HEK293T (cell line): ENCODE measurements around the gene F2.

Experiments
- CTCF ChIA-PET: fragments of 350-600 bp; formaldehyde crosslinking; extraction: SDS; loops from one replicate; lab custom pipeline; 2021; ENCODE audit warnings: antibody characterized with exemption, inconsistent platforms; lab: Yijun Ruan, JAX
- POLR2A ChIA-PET: fragments of 350-600 bp; formaldehyde crosslinking; extraction: SDS; loops from one replicate; lab custom pipeline; 2020; ENCODE audit warnings: antibody characterized with exemption, inconsistent platforms; lab: Yijun Ruan, JAX
- DNase-seq: peaks from one replicate; pipeline ENCODE4 v3.0.0; 2012; ENCODE audit warnings: mixed read lengths; ENCODE audit errors: extremely low spot score
- ARNT ChIP-seq: fragments of 450-650 bp; IDR thresholded peaks from 2 replicates; pipeline ENCODE4 v1.6.1; 2017; ENCODE audit warnings: mild to moderate bottlenecking
- BHLHE40 ChIP-seq: fragments of 450-650 bp; IDR thresholded peaks from 2 replicates; pipeline ENCODE4 v1.6.1; 2016; ENCODE audit warnings: mild to moderate bottlenecking, moderate library complexity, borderline replicate concordance
- CTBP1 ChIP-seq: fragments of 450-650 bp; IDR thresholded peaks from 2 replicates; pipeline ENCODE4 v1.6.1; 2016; ENCODE audit warnings: borderline replicate concordance
- ELF4 ChIP-seq: fragments of 450-650 bp; IDR thresholded peaks from 2 replicates; pipeline ENCODE4 v1.6.1; 2017; ENCODE audit warnings: antibody characterized with exemption
- FOXA1 ChIP-seq: fragments of 450-650 bp; IDR thresholded peaks from 2 replicates; pipeline ENCODE4 v1.6.1; 2016; ENCODE audit warnings: mild to moderate bottlenecking
- FOXK2 ChIP-seq: fragments of 450-650 bp; IDR thresholded peaks from 2 replicates; pipeline ENCODE4 v1.6.1; 2016; ENCODE audit warnings: mild to moderate bottlenecking
- FOXM1 ChIP-seq: fragments of 450-650 bp; IDR thresholded peaks from 2 replicates; pipeline ENCODE4 v1.6.1; 2017; ENCODE audit warnings: mild to moderate bottlenecking, borderline replicate concordance
- HDGF ChIP-seq: fragments of 450-650 bp; IDR thresholded peaks from 2 replicates; pipeline ENCODE4 v1.6.1; 2017; ENCODE audit warnings: antibody characterized with exemption, borderline replicate concordance
- L3MBTL2 ChIP-seq: fragments of 450-650 bp; conservative IDR thresholded peaks from 2 replicates; pipeline ENCODE4 v1.6.1; 2016; ENCODE audit warnings: mild to moderate bottlenecking
- LEF1 ChIP-seq: fragments of 450-650 bp; IDR thresholded peaks from 2 replicates; pipeline ENCODE4 v1.6.1; 2017; ENCODE audit warnings: mild to moderate bottlenecking, borderline replicate concordance
- NFRKB ChIP-seq: fragments of 450-650 bp; IDR thresholded peaks from 2 replicates; pipeline ENCODE4 v1.6.1; 2016; ENCODE audit warnings: mild to moderate bottlenecking, moderate library complexity
- SP1 ChIP-seq: fragments of 450-650 bp; IDR thresholded peaks from 2 replicates; pipeline ENCODE4 v1.6.1; 2017
- TARDBP ChIP-seq: fragments of 450-650 bp; IDR thresholded peaks from 2 replicates; pipeline ENCODE4 v1.6.1; 2016
- ZNF384 ChIP-seq: fragments of 450-650 bp; IDR thresholded peaks from 2 replicates; pipeline ENCODE4 v1.6.1; 2016
- TF ChIP-seq, protein P1 (sequence below): fragments of 450-650 bp; IDR thresholded peaks from 2 replicates; pipeline ENCODE4 v1.6.1; 2016

F2 gene

DNA sequence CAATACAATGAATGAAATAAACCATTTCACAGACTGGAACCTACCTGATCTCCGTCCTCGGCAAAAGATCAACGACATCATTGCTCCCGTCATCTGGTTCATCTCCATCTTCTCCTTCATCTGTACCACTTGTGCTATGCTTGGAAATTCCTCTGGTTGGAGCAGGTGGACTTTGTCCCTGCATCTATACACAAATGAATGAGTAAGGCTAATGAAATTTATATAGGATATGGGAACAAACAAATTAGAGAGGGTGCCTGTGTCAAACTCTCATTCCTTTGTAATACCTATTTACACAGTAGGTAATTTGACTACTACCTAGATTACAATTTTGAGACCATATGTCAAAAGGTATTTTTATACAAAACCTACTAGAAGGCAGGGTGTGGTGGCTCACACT lies 59.4 kb downstream of the F2 start:
- TF ChIP-seq L3MBTL2 (no peak), ELF4 (no peak), BHLHE40 (no peak), CTBP1 (no peak), FOXM1 (no peak), HDGF (no peak), TARDBP (no peak), ZNF384 (no peak), SP1 (no peak), LEF1 (no peak), ARNT (no peak), NFRKB (no peak), FOXA1 (no peak), FOXK2 (no peak)
- TF ChIP-seq, protein P1, sequence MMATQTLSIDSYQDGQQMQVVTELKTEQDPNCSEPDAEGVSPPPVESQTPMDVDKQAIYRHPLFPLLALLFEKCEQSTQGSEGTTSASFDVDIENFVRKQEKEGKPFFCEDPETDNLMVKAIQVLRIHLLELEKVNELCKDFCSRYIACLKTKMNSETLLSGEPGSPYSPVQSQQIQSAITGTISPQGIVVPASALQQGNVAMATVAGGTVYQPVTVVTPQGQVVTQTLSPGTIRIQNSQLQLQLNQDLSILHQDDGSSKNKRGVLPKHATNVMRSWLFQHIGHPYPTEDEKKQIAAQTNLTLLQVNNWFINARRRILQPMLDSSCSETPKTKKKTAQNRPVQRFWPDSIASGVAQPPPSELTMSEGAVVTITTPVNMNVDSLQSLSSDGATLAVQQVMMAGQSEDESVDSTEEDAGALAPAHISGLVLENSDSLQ: no peak
- CTCF ChIA-PET: no interaction called here
- DNase-seq: no peak
- POLR2A ChIA-PET: no interaction called here
